ENCODE measurements around the gene HTRA3. TPM values are rescaled to one million over a fixed set of nuclear protein-coding genes. Genes with fewer than 3 reads are reported as not detected.
A peak's percentile ranks its signal among the peaks of the same experiment; 100 is the strongest.

The HTRA3 gene
- total RNA-seq, 1 donor from 2014 or later = 35.2 TPM

- Histone ChIP-seq H2AFZ (ENCODE audit: low read depth, low read length) (no peak overlapping the region), H3K4me3 (ENCODE audit: insufficient read depth, low read depth, low read length) (no peak overlapping the region), H3K36me3 (ENCODE audit: insufficient read depth, low read length) (no peaks in the 10 kb centered on the region), H3K4me2 (ENCODE audit: low read length) (no peak overlapping the region), H4K20me1 (ENCODE audit: insufficient read depth, low read length) (no peaks in the 10 kb centered on the region), H3K79me2 (ENCODE audit: insufficient read depth, low read length) (no peaks in the 10 kb centered on the region), H3K27ac (ENCODE audit: low read depth, low read length) (no peak overlapping the region), H3K4me1 (ENCODE audit: insufficient read depth, low read length) (peaks cover 23% of the 10 kb centered on the region), H3K9me3 (ENCODE audit: insufficient read depth, low read depth, low read length) (no peaks in the 10 kb centered on the region), H3K27me3 (ENCODE audit: insufficient read depth, low read length) (no peaks in the 10 kb centered on the region), H3K9ac (ENCODE audit: low read length) (no peak overlapping the region)
- DNase-seq (ENCODE audit: low read depth) = no peak
- Mint-ChIP-seq H3K36me3 (ENCODE audit: low read depth, unreplicated experiment) (peaks cover 3% of the 10 kb centered on the region), H3K4me3 (ENCODE audit: unreplicated experiment) (no peak overlapping the region), H3K4me1 (ENCODE audit: low read depth, unreplicated experiment) (peaks cover 3% of the 10 kb centered on the region), H3K9me3 (ENCODE audit: unreplicated experiment) (no peaks in the 10 kb centered on the region), H3K27ac (ENCODE audit: unreplicated experiment) (no peak overlapping the region), H3K27me3 (ENCODE audit: low read depth, unreplicated experiment) (peaks cover 26% of the 10 kb centered on the region)
- TF ChIP-seq EZH2 (IDR thresholded peaks at IDR 0.05; ENCODE audit: insufficient read depth, low read length) (no peak), CTCF (IDR thresholded peaks at IDR 0.05; ENCODE audit: insufficient read depth, low read depth, low read length) (no peak)
- no peak for FAIRE-seq
These were observed 45.1 kb upstream of the HTRA3 start for GRCh38 chr4:8224267-8224974.

GRCh38 chr4:8224975-8225625, 44.5 kb upstream of the HTRA3 start:
- Mint-ChIP-seq H3K4me3 (ENCODE audit: unreplicated experiment) (no peak overlapping the region), H3K4me1 (ENCODE audit: low read depth, unreplicated experiment) (peaks cover 3% of the 10 kb centered on the region), H3K27ac (ENCODE audit: unreplicated experiment) (no peak overlapping the region), H3K27me3 (ENCODE audit: low read depth, unreplicated experiment) (peaks cover 21% of the 10 kb centered on the region), H3K36me3 (ENCODE audit: low read depth, unreplicated experiment) (no peaks in the 10 kb centered on the region), H3K9me3 (ENCODE audit: unreplicated experiment) (no peaks in the 10 kb centered on the region)
- Histone ChIP-seq H3K4me2 (ENCODE audit: low read length) (peak overlapping the region; percentile 6), H3K27ac (ENCODE audit: low read depth, low read length) (no peak overlapping the region), H4K20me1 (ENCODE audit: insufficient read depth, low read length) (no peaks in the 10 kb centered on the region), H3K9me3 (ENCODE audit: insufficient read depth, low read depth, low read length) (no peaks in the 10 kb centered on the region), H2AFZ (ENCODE audit: low read depth, low read length) (no peak overlapping the region), H3K36me3 (ENCODE audit: insufficient read depth, low read length) (no peaks in the 10 kb centered on the region), H3K4me1 (ENCODE audit: insufficient read depth, low read length) (peaks cover 23% of the 10 kb centered on the region), H3K79me2 (ENCODE audit: insufficient read depth, low read length) (no peaks in the 10 kb centered on the region), H3K27me3 (ENCODE audit: insufficient read depth, low read length) (no peaks in the 10 kb centered on the region), H3K9ac (ENCODE audit: low read length) (no peak overlapping the region), H3K4me3 (ENCODE audit: insufficient read depth, low read depth, low read length) (no peak overlapping the region)
- DNase-seq (ENCODE audit: low read depth) (no peak), FAIRE-seq (no peak)
- TF ChIP-seq CTCF (IDR thresholded peaks at IDR 0.05; ENCODE audit: insufficient read depth, low read depth, low read length) (no peak), EZH2 (IDR thresholded peaks at IDR 0.05; ENCODE audit: insufficient read depth, low read length) (no peak)

All from astrocyte (in vitro differentiated cells and primary cell).